Nephron progenitor cell (in vitro differentiated cells): ENCODE measurements around the gene RDX.
A peak's percentile ranks its signal among the peaks of the same experiment; 100 is the strongest.

ENCODE experiments used
- DNase-seq: peaks from one replicate; pipeline ENCODE4 v3.0.0; 2021
- H3K27ac Mint-ChIP-seq: 2 replicates; pipeline ENCODE4 v1.8.0; 2021; ENCODE audit warnings: mild to moderate bottlenecking, moderate library complexity, mixed read lengths
- H3K27me3 Mint-ChIP-seq: 2 replicates; pipeline ENCODE4 v1.8.0; 2021; ENCODE audit warnings: mild to moderate bottlenecking, low read depth, mixed read lengths; ENCODE audit not compliant: poor library complexity
- H3K36me3 Mint-ChIP-seq: 2 replicates; pipeline ENCODE4 v1.8.0; 2021; ENCODE audit warnings: low read depth, mixed read lengths
- H3K4me1 Mint-ChIP-seq: 2 replicates; pipeline ENCODE4 v1.8.0; 2021; ENCODE audit warnings: mixed read lengths
- H3K4me3 Mint-ChIP-seq: 2 replicates; pipeline ENCODE4 v1.8.0; 2021; ENCODE audit warnings: mild to moderate bottlenecking, moderate library complexity, mixed read lengths
- H3K9me3 Mint-ChIP-seq: 2 replicates; pipeline ENCODE4 v1.8.0; 2021; ENCODE audit warnings: mild to moderate bottlenecking, moderate library complexity, mixed read lengths
- CTCF ChIP-seq: fragments of 200-600 bp; sonication (generic); IDR thresholded peaks from 2 replicates; pipeline ENCODE4 v1.5.0; 2021; ENCODE audit warnings: antibody characterized with exemption

The RDX gene

DNA sequence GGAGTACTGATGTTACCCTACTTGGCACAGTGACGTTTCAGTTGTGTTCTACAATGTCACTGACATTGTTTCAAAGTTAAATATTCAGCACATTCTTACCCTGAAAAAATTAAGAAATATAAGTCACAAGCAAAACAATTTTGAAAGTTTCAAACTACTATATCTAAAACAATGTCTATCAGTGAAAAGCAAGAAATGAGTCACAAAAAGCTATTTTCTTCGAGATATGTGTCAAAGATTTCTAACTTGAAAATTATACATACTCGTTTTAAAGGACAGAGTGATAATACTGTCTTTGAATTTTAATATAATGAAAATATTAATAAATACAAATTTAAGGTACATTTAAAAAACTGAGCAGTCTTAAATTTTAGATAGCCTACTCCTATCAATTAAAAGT is 42.9 kb downstream of the RDX start:
- Mint-ChIP-seq H3K4me3 (no peak overlapping the region), H3K4me1 (no peaks in the 10 kb centered on the region), H3K36me3 (peaks cover 46% of the 10 kb centered on the region), H3K27me3 (no peaks in the 10 kb centered on the region), H3K9me3 (no peaks in the 10 kb centered on the region), H3K27ac (no peak overlapping the region)
- no peak for DNase-seq
- TF ChIP-seq CTCF: no peak

- no peak for DNase-seq
- H3K27ac Mint-ChIP-seq: no peak overlapping the region
- H3K36me3 Mint-ChIP-seq: peaks cover 41% of the 10 kb centered on the region
- no peaks in the 10 kb centered on the region for H3K9me3 Mint-ChIP-seq
- H3K4me1 Mint-ChIP-seq: no peaks in the 10 kb centered on the region
- H3K4me3 Mint-ChIP-seq: no peak overlapping the region
- H3K27me3 Mint-ChIP-seq: no peaks in the 10 kb centered on the region
- no peak for TF ChIP-seq CTCF
Measured at GRCh38 chr11:110251836-110252235, 44.6 kb downstream of the RDX start.

- H3K36me3 Mint-ChIP-seq: peaks cover 49% of the 10 kb centered on the region
- no peak overlapping the region for H3K4me3 Mint-ChIP-seq
- no peaks in the 10 kb centered on the region for H3K9me3 Mint-ChIP-seq
- no peak for DNase-seq
- no peaks in the 10 kb centered on the region for H3K27me3 Mint-ChIP-seq
- no peaks in the 10 kb centered on the region for H3K4me1 Mint-ChIP-seq
- H3K27ac Mint-ChIP-seq: peak overlapping the region; percentile 60
- TF ChIP-seq CTCF: no peak
Measured at GRCh38 chr11:110250168-110250567, 46.2 kb downstream of the RDX start.

DNA sequence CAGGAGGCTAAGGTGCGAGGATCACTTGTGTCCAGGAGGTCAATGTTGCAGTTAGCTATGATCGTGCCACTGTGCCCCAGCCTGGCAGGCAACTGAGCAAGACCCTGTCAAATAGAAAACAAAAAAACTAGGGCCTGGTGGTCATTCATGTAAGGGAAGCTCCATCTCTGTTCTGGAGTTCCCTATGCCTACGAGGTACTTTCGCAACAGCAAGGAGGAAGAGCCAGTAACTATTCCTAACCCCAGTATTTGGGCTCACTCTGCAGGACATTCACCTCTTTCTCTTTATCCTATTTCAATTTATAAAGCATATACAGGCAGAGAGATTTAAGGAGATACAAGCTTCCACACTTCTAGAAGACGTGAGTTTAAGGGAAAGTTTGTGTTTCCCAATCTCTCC is 46.6 kb downstream of the RDX start:
- Mint-ChIP-seq H3K36me3 (peaks cover 50% of the 10 kb centered on the region), H3K27ac (peak overlapping the region; percentile 60), H3K27me3 (no peaks in the 10 kb centered on the region), H3K9me3 (no peaks in the 10 kb centered on the region), H3K4me1 (no peaks in the 10 kb centered on the region), H3K4me3 (no peak overlapping the region)
- DNase-seq: no peak
- no peak for TF ChIP-seq CTCF

DNA sequence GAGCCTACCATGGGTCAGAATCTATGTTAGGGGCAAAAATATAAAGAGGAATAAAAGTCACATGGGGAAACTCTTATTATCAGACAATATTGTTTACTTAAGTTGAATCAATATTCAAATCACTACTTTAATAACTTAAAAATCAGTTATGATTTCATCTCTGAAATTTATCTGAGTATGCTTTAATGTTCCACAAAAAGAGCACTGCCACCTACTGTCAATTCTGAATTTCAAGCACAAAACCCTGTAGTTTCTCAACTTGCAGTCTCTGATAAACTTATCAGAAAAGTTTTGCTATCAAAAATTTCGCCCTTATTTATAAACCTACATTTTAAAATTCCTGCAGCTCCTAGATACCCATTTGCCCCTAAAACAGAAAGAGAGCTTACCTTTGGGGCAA is 47.3 kb downstream of the RDX start:
- TF ChIP-seq CTCF: no peak
- Mint-ChIP-seq H3K36me3 (peaks cover 51% of the 10 kb centered on the region), H3K9me3 (no peaks in the 10 kb centered on the region), H3K4me3 (no peak overlapping the region), H3K27me3 (no peaks in the 10 kb centered on the region), H3K4me1 (no peaks in the 10 kb centered on the region), H3K27ac (no peak overlapping the region)
- no peak for DNase-seq

DNA sequence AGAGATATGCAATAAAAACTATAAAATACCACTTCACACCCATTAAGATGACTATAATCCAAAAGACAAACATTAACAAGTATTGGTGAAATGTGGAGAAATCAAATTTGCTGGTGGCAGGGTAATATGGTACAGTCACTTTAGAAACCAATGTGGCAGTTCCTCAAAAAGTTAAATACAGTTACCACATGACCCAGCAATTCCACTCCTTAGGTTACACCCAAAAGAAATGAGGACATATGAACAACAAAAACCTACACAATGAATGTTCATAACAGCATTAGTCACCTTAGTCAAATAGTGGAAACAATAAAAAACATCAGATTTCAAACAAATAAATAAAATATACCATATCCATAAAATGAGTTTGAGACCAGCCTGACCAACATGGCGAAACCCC is 52.6 kb downstream of the RDX start:
- Mint-ChIP-seq H3K4me1 (no peaks in the 10 kb centered on the region), H3K4me3 (no peak overlapping the region), H3K36me3 (peaks cover 71% of the 10 kb centered on the region), H3K27ac (peak overlapping the region; percentile 54), H3K27me3 (no peaks in the 10 kb centered on the region), H3K9me3 (no peaks in the 10 kb centered on the region)
- no peak for TF ChIP-seq CTCF
- no peak for DNase-seq
